GM18909 (cell line): Measurements from ENCODE around the gene SPOP.
"Not testable (repeated sequence)": the region's sequence is repeated elsewhere in the genome, so short reads cannot be mapped to it uniquely, and the experiment has no call there.

Experiments used
- ATAC-seq: cut with Tn5 transposase; IDR thresholded peaks from one replicate; pipeline ENCODE4 v1.9.1; 2021; ENCODE audit warnings: mild to moderate bottlenecking; ENCODE audit not compliant: unreplicated experiment, poor library complexity

Gene SPOP

GRCh38 chr17:49556223-49556943 lies 121.5 kb downstream of the SPOP start:
- ATAC-seq = no peak

- no peak for ATAC-seq
Measured at GRCh38 chr17:49555495-49556222, 122.2 kb downstream of the SPOP start.

DNA sequence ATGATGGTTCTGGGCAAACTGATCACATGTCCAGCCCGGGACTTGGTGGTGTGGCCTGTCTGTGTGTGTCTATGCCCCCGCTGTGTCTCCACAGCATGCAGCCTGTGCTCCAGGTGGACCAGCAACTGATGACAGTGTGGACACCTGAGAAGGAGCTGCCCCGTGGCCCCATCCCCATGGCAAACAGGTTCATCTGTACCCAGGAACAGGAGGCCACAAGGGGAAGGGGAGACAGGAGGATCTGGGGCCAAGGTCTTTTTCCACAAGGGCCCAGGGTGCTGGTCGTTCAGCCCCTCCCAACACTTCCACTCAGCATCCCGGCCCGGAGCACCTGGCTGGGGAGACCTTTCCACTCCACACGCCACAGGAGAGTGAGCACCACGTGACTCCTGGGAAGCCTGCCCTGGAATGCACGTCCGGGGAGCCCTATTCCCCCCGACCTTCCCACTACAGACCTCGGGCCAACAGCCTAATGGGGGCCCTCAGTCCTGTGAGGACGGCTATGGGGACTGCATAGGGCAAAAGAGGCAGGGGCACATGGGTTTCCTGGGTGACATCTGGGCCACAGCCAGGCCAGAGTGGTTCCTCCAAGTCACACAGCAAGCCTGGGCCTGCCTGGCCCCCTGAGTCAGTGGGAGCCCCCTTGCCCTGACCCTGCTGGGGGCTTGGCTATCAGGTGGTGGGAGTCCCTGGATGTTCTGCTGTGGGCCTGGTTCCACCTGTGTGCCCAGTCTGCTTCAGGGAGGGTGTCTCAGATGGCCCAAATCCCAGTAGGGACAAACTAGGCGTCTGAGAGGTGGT lies 123.0 kb downstream of the SPOP start:
- ATAC-seq = no peak

- ATAC-seq = no peak
Measured at GRCh38 chr17:49553676-49554335, 124.1 kb downstream of the SPOP start.

GRCh38 chr17:49552070-49552751 lies 125.7 kb downstream of the SPOP start:
- no peak for ATAC-seq

DNA sequence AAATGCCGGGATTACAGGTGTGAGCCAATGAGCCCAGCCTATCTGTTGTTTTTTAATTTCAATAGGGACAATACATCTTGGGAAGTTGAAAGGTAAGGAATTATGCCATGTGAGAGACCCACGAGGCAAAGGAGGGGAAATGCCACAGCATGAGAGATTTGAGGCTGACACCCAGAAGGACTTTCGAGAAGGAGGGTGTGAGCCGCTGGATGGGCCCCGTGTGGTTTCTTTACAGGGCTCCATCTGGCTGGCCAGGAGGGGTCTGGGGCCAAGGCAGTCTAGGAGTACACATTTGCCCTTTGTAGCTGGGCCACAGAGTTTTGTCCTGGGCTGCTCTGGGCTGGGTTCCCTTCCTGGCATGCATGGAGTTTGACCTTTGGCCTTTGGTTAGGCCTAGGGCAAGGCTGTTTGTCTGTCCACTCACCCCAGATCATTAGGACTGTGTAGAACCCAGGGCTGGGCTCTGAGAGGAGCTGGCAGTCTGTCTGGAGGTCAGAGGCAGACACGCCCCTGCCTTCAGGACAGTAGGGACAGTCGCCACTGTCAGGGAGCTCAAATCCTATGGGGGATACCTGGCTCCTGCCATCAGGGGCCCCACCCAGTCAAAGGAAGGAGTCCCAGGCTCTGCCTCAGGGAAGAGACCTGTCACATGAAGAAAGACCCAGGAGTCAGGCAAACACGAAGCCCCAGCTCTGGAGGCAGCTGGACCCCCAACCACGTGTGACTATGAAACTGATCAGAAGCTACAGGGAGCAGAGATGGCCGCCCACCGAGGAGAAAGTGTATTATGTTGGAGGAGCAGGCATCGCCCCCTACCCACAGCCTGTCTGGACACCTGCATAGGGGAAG lies 126.5 kb downstream of the SPOP start:
- no peak for ATAC-seq

GRCh38 chr17:49550764-49551163 lies 127.1 kb downstream of the SPOP start:
- ATAC-seq = not testable (repeated sequence)

- ATAC-seq = no peak
Measured at GRCh38 chr17:49549691-49550678, 127.9 kb downstream of the SPOP start.

- no peak for ATAC-seq
Measured at GRCh38 chr17:49549311-49549605, 128.6 kb downstream of the SPOP start.
